Endothelial cell (in vitro differentiated cells): ENCODE results near the gene STAT1. TPM values are rescaled to one million over a fixed set of nuclear protein-coding genes. Genes with fewer than 3 reads are reported as not detected.
A peak's percentile ranks its signal among the peaks of the same experiment; 100 is the strongest.

Source experiments
- DNase-seq: peaks from one replicate; pipeline ENCODE4 v3.0.0; 2021; ENCODE audit warnings: low spot score
- H3K27ac Mint-ChIP-seq: one replicate; pipeline ENCODE4 v1.8.0; 2021; ENCODE audit warnings: mixed read lengths, inconsistent platforms; ENCODE audit not compliant: unreplicated experiment
- H3K27me3 Mint-ChIP-seq: one replicate; pipeline ENCODE4 v1.8.0; 2021; ENCODE audit warnings: mild to moderate bottlenecking, moderate library complexity, mixed read lengths, inconsistent platforms; ENCODE audit not compliant: unreplicated experiment
- H3K36me3 Mint-ChIP-seq: one replicate; pipeline ENCODE4 v1.8.0; 2021; ENCODE audit warnings: mild to moderate bottlenecking, low read depth, mixed read lengths, inconsistent platforms; ENCODE audit not compliant: unreplicated experiment
- H3K4me1 Mint-ChIP-seq: one replicate; pipeline ENCODE4 v1.8.0; 2021; ENCODE audit warnings: mild to moderate bottlenecking, mixed read lengths, inconsistent platforms; ENCODE audit not compliant: unreplicated experiment
- H3K4me3 Mint-ChIP-seq: one replicate; pipeline ENCODE4 v1.8.0; 2021; ENCODE audit warnings: mild to moderate bottlenecking, mixed read lengths, inconsistent platforms; ENCODE audit not compliant: unreplicated experiment
- H3K9me3 Mint-ChIP-seq: one replicate; pipeline ENCODE4 v1.8.0; 2021; ENCODE audit warnings: mixed read lengths, inconsistent platforms; ENCODE audit not compliant: unreplicated experiment
- CTCF ChIP-seq: fragments of 200-600 bp; sonication (generic); IDR thresholded peaks from one replicate; pipeline ENCODE4 v1.5.0; 2021; ENCODE audit warnings: antibody characterized with exemption; ENCODE audit not compliant: unreplicated experiment
- total RNA-seq: library from RNA; stranded (reverse); fragmentation: NEBNext Ultra II Directional; extraction: Animal tissue kit (Norgen Biotek cat#: 25700); gene quantifications from one replicate; pipeline ENCODE4 v1.2.1, GENCODE V29; 2021; ENCODE audit not compliant: unreplicated experiment

Gene STAT1
- total RNA-seq, 1 donor from 2014 or later: 30.1 TPM

- peak overlapping the region; percentile 42 for H3K4me3 Mint-ChIP-seq
- no peak overlapping the region for H3K27ac Mint-ChIP-seq
- TF ChIP-seq CTCF: no peak
- H3K36me3 Mint-ChIP-seq: peaks cover 44% of the 10 kb centered on the region
- no peaks in the 10 kb centered on the region for H3K4me1 Mint-ChIP-seq
- no peak for DNase-seq
- H3K9me3 Mint-ChIP-seq: no peaks in the 10 kb centered on the region
- H3K27me3 Mint-ChIP-seq: peaks cover 3% of the 10 kb centered on the region
Measured at GRCh38 chr2:191003405-191004309, 10.3 kb downstream of the STAT1 start.

- H3K9me3 Mint-ChIP-seq: no peaks in the 10 kb centered on the region
Measured at GRCh38 chr2:191001624-191002023, 12.3 kb downstream of the STAT1 start.

GRCh38 chr2:191001032-191001431 lies 12.9 kb downstream of the STAT1 start:
- Mint-ChIP-seq H3K9me3 (no peaks in the 10 kb centered on the region), H3K4me3 (peak overlapping the region; percentile 6), H3K4me1 (no peaks in the 10 kb centered on the region), H3K36me3 (peaks cover 43% of the 10 kb centered on the region), H3K27ac (no peak overlapping the region), H3K27me3 (peaks cover 1% of the 10 kb centered on the region)
- no peak for DNase-seq
- TF ChIP-seq CTCF: no peak

More at GRCh38 chr2:191001624-191002023, 12.3 kb downstream of the STAT1 start:
- Mint-ChIP-seq H3K4me1 (no peaks in the 10 kb centered on the region), H3K4me3 (no peak overlapping the region), H3K27ac (no peak overlapping the region), H3K36me3 (peaks cover 46% of the 10 kb centered on the region), H3K27me3 (peaks cover 1% of the 10 kb centered on the region)
- TF ChIP-seq CTCF: no peak
- no peak for DNase-seq

GRCh38 chr2:190999949-191000665 lies 13.9 kb downstream of the STAT1 start:
- Mint-ChIP-seq H3K9me3 (no peaks in the 10 kb centered on the region), H3K4me1 (no peaks in the 10 kb centered on the region), H3K36me3 (peaks cover 47% of the 10 kb centered on the region), H3K27me3 (peaks cover 1% of the 10 kb centered on the region), H3K4me3 (no peak overlapping the region), H3K27ac (no peak overlapping the region)
- no peak for DNase-seq
- no peak for TF ChIP-seq CTCF
